Nephron (organoid): ENCODE data around the gene MECP2.

ENCODE experiments used
- H3K27ac Mint-ChIP-seq, 3 experiments: 2 replicates each; pipeline ENCODE4 v1.8.0; 2020; ENCODE audit warnings: mixed read lengths in 3 of 3, mild to moderate bottlenecking in 2 of 3, moderate library complexity in 1 of 3
- H3K27me3 Mint-ChIP-seq: 2 replicates; pipeline ENCODE4 v1.8.0; 2021; ENCODE audit warnings: low read depth, mild to moderate bottlenecking, moderate library complexity, mixed read lengths
- H3K36me3 Mint-ChIP-seq: 2 replicates; pipeline ENCODE4 v1.8.0; 2020; ENCODE audit warnings: low read depth, mixed read lengths
- H3K4me1 Mint-ChIP-seq: 2 replicates; pipeline ENCODE4 v1.8.0; 2020; ENCODE audit warnings: mixed read lengths
- H3K4me3 Mint-ChIP-seq, 3 experiments: 2 replicates each; pipeline ENCODE4 v1.8.0; 2020; ENCODE audit warnings: mild to moderate bottlenecking in 3 of 3, mixed read lengths in 3 of 3, moderate library complexity in 2 of 3
- H3K9me3 Mint-ChIP-seq: 2 replicates; pipeline ENCODE4 v1.8.0; 2020; ENCODE audit warnings: mixed read lengths
- CTCF ChIP-seq, 3 experiments: fragments of 200-600 bp; sonication (generic); IDR thresholded peaks; one replicate each; pipeline ENCODE4 v1.5.0; 2021; ENCODE audit warnings: antibody characterized with exemption in 3 of 3; ENCODE audit not compliant: unreplicated experiment in 3 of 3

Gene MECP2

GRCh38 chrX:154029439-154029838 is 68.1 kb downstream of the MECP2 start:
- H3K9me3 Mint-ChIP-seq: no peaks in the 10 kb centered on the region
- H3K27ac Mint-ChIP-seq: no peak overlapping the region
- H3K4me1 Mint-ChIP-seq: peaks cover 14% of the 10 kb centered on the region
- no peak for TF ChIP-seq CTCF (IDR thresholded peaks at IDR 0.05; ENCODE audit: unreplicated experiment in 3 of 3)
- H3K36me3 Mint-ChIP-seq: peaks cover 36% of the 10 kb centered on the region
- H3K27me3 Mint-ChIP-seq: no peaks in the 10 kb centered on the region
- no peak overlapping the region for H3K4me3 Mint-ChIP-seq

- peaks cover 14% of the 10 kb centered on the region for H3K4me1 Mint-ChIP-seq
- H3K36me3 Mint-ChIP-seq: peaks cover 36% of the 10 kb centered on the region
- H3K4me3 Mint-ChIP-seq: no peak overlapping the region
- no peak for TF ChIP-seq CTCF (IDR thresholded peaks at IDR 0.05; ENCODE audit: unreplicated experiment in 3 of 3)
- H3K27ac Mint-ChIP-seq: no peak overlapping the region
- H3K27me3 Mint-ChIP-seq: no peaks in the 10 kb centered on the region
- no peaks in the 10 kb centered on the region for H3K9me3 Mint-ChIP-seq
Measured at GRCh38 chrX:154028502-154029184, 68.9 kb downstream of the MECP2 start.

GRCh38 chrX:154027986-154028385 is 69.5 kb downstream of the MECP2 start:
- no peak overlapping the region for H3K27ac Mint-ChIP-seq
- H3K27me3 Mint-ChIP-seq: no peaks in the 10 kb centered on the region
- peaks cover 36% of the 10 kb centered on the region for H3K36me3 Mint-ChIP-seq
- TF ChIP-seq CTCF (IDR thresholded peaks at IDR 0.05; ENCODE audit: unreplicated experiment in 3 of 3): no peak
- H3K4me3 Mint-ChIP-seq: no peak overlapping the region
- peaks cover 4% of the 10 kb centered on the region for H3K9me3 Mint-ChIP-seq
- peaks cover 19% of the 10 kb centered on the region for H3K4me1 Mint-ChIP-seq

- H3K4me1 Mint-ChIP-seq: peaks cover 22% of the 10 kb centered on the region
- H3K36me3 Mint-ChIP-seq: peaks cover 30% of the 10 kb centered on the region
- H3K27me3 Mint-ChIP-seq: no peaks in the 10 kb centered on the region
- no peak for TF ChIP-seq CTCF (IDR thresholded peaks at IDR 0.05; ENCODE audit: unreplicated experiment in 3 of 3)
- H3K27ac Mint-ChIP-seq: no peak overlapping the region
- peaks cover 4% of the 10 kb centered on the region for H3K9me3 Mint-ChIP-seq
- H3K4me3 Mint-ChIP-seq: no peak overlapping the region
Measured at GRCh38 chrX:154027022-154027402, 70.5 kb downstream of the MECP2 start.

GRCh38 chrX:154026136-154027021 is 71.1 kb downstream of the MECP2 start:
- Mint-ChIP-seq H3K4me3 (no peak overlapping the region), H3K27ac (peak overlapping the region in 2 of 3 experiments; percentile 79 to 86), H3K9me3 (peaks cover 4% of the 10 kb centered on the region), H3K27me3 (no peaks in the 10 kb centered on the region), H3K36me3 (peaks cover 27% of the 10 kb centered on the region), H3K4me1 (peaks cover 19% of the 10 kb centered on the region)
- TF ChIP-seq CTCF (IDR thresholded peaks at IDR 0.05; ENCODE audit: unreplicated experiment in 3 of 3): no peak
